T-helper 22 cell (primary cell): Measurements from ENCODE around the gene PROSER3.
"Not testable (repeated sequence)": the region's sequence is repeated elsewhere in the genome, so short reads cannot be mapped to it uniquely, and the experiment has no call there.

ENCODE experiments used
- DNase-seq: peaks from one replicate; pipeline ENCODE4 v3.0.0-alpha.2; 2020; ENCODE audit warnings: low read depth

Gene PROSER3

DNA sequence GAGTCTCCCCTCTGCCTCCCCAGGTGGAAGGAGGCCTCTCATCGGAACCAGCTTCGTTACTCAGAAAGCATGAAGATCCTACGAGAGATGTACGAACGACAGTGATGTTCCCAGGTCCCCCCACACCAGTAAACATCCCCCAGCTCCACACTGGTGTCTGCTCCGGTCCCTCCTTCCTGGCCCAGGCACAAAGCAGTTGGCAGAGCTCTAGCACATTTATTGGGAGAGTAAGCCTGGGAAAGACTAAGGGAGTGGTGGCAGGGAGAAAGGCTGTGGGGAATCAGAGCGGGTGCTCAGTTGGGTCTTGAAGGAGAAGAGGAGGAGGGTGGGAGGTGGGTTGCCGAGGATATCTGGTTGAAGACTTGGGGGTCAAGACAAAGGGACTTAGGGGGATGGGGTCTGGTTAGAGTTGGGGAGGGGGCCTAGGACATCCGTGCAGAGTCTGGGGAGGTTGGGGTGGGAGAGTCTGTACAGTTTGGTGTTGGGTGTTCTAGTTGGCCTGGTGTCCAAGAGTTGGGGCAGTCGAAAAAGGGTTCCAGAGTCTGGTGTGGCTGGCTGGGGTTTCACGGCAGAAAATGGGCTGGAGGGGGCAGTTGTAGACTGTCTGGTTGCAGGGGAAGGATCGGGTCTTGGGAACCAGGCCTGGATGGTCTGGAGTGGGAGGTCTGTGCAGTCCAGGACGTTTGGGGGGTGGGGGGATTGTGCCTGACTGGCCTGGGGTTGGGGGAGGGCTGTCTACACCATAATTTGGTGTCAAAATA, 3.4 kb upstream of the PROSER3 start:
- no peak for DNase-seq

DNA sequence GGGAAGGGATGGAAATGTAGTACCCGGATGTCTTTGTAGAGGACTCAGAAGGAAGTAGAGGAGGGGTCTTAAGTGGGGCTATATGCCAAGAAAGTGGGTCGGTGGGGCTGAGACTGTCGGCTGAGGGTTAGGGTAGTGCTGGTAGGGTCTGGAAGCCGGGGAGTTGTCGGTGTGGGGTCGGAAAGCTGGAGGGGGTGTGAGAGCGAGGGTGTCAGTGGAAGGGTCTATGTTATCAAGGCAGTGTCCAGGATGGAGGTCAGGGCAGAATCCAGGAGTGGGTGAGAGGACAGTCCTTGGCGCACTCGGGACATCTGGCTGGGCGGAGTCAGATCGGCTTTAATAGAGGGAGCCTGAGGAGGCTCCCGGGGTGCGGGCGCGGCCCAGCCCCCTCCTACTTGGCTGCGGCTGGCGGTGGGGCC, 2.8 kb upstream of the PROSER3 start:
- DNase-seq: no peak

DNA sequence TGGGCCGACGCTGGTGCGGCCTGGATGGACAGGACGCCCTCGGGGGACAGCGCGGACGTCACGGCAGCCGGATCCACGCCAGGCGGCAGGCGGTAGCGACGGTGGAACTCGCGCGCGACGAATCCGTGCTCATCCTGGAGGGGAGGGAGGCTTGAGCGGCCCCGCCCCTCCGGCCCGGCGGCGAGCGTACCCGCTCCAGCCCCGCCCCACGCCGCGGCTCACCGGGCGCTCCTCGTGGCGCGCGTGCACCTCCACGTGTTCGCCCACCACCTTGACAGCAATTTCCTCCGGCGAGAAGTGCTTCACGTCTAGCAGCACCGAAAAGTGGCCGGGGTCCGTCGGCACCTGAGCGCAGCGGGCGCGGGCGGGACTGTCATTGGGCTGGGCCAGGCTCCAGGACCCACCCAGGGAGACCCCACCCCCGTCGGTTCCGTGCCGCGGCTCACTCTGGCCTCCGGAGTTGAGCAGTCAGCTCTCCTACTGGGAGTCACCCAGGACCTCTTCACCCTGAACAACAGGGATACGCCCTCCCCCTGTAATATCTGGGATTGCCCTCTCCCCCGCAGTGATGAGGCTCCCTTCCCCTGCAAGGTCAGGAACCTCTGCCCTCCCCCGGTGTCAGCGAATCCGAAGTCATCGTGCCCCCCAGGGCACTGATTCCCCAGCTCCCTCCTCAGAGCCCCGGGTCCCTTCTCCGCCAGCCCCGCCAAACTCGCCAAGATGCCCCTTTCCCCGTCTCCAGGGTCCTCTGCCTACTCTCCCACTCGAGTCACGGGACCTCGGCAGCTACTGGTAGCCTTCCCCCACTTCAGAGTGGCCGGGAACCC, 2.2 kb upstream of the PROSER3 start:
- peak; percentile 36 for DNase-seq

DNA sequence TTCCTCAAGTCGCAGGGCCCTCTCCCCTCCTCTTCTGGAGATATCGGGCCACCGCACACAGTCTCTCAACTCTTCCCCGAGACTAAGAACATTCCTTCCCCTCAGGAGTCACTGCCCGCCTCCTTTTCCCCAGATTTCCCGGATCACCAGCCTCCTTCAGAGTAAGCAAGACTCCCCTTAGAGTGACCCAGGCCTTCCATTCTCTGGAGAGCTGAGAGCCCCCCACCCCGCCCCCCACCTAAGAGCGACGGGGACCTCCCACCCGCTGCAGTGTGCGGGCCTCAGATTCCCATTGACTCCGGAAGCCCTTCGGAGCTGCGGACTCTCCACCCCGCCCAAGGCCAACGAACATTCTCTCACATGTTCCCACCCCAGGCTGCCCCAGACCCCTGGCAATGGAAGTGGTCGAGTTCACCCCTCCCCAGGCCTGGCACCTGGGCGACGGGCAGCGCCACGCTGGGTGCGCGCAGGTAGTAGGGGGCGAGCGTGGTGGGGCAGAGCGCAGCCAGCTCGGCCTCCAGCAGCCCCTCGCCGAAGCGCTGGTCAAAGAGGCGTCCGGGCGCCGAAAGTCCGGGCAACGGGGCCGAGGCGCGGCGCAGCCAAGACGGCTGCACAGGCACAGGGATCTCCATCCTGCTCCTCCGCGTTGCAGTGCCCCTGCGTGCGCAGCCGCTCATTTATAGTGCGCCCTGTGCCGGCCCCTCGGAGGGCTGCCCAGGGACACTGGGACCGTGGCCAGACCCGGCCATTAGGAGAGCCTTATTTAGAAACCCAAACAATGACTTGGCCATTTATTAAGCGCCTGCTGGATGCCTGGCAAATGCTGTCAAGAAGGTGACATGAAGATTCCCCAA, 1.4 kb upstream of the PROSER3 start, which contains the start of gene HSPB6:
HSPB6 (minus strand) TSS at position 653 of the 854 bp plus-strand sequence; CDS start at position 632, 21 bp downstream.
- DNase-seq: no peak

DNA sequence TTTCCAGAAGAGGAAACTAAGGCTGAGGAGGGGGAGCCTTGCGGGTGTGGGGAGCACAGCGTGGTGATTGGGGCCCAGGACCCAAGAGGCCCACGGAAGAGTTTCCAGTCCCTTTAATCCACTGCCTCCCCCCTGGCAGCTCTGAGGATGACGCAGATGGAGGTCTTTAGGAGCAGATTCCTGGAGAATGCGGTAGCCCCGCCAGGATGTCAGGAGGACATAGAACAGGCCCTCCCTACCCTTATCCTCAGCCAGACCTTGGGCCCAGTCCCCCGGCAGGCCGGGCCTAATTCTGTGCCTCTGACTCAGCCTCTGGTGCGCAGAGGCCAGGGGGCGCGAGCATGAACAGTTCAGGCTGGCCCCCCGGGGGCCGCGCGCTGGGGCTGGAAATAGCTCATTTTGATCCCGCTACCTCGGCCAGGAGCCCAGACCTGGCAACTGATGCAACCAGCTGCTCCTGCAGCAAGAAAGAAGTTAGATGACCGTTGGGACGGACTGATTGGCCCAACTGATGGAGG, 686 bp upstream of the PROSER3 start:
- no peak for DNase-seq

DNA sequence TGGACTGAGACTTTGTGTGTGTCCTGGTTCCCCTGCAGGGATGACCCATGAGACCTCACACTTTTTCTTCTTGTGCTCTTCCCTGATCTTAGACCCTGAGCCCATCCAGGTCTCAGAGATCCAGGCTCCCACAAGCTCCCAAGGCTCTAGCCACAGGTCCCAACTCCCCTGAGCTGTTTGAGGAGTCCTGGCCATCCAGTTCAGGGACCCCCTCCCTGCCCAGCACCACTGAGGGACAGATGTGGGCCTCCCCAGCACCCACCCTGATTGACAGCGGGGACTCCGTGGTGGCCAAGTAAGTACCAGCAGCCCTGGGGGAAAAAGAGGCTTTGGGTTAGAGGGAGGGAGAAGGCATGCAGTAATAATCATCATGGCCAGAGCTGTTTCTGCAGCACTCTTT, 1.7 kb downstream of the PROSER3 start:
- no peak for DNase-seq

DNA sequence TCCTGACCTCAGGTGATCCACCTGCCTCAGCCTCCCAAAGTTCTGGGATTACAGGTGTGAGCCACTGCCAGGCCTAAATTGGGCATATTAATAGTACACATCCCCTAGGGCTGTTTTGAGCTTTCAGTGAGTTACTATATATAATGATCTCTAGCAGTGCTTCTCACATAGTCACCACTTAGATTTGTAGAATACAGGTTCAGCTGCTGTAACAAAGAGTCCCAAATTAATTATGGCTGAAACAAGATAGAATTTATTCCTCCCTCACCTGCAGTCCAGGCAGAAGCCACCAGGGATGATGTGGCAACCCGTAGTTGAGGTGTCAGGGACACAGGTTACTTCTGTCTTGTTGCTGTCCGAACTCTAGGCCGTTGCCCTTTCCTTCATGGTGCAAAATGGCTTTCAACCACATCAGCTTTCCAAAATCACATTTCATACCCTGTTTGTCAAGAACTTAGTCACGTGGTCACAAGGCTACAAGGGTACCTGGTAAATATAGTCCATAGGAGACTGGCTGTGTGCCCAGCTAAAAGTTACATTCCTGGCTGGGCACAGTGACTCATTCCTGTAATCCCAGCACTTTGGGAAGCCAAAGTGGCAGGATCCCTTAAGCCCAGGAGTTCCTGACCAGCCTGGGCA, 2.9 kb downstream of the PROSER3 start:
- DNase-seq: no peak

DNA sequence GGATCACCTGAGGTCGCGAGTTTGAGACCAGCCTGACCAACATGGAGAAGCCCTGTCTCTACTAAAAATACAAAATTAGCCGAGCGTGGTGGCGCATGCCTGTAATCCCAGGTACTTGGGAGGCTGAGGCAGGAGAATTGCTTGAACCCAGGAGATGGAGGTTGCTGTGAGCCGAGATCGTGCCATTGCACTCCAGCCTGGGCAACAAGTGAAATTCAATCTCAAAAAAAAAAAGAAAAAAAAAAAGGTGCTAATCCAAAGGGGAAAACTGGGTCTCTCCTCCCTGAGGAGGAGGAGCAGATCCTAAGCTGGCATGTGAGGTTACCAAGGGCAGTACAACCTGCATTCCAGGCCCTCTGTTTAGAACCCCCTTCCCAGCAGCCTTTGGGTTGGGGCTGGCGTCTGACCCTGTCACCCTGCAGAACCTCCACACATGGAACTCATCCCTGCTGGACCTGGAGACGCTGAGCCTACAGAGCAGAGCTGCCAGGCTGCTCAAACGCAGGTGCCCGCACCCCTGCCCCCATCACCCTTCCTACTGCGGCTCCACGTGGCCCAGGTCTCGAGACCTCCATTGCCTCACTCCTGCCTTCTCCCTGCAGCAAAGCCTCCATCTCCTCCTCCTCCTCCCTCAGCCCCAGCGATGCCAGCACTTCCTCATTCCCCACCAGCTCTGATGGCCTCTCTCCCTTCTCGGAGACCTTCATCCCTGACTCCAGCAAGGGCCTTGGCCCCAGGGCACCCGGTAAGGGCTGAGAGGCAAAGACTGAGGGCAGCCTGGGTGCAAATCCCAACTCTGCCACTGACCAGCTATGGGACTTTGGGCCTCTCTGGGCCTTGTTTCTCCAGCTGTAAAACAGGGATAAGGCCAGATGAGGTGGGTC, 6.7 kb downstream of the PROSER3 start:
- DNase-seq: no peak

DNA sequence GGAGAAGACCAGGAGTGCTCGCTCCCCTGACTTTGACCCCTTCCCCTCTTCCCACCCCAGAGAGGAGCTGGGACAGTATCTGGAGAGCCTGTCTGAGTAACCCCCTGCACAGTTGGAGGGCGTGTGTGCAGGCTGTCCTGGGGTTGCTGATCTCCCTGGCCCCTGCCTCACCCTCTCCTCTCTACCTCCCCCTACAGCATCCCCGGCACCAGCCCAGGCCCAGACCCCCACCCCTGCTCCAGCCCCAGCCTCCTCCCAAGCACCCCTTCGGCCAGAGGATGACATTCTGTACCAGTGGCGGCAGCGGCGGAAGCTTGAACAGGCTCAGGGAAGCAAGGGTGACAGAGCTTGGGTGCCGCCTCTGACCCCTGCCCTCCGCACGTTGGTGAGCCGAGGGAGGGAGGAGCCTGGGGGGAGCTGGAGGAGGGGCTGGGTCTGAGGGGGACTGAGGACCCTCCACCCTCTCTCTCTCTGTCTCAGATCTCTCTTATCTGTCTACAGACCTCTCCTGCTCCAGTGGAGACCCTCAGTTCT, 8.7 kb downstream of the PROSER3 start:
- DNase-seq: no peak

DNA sequence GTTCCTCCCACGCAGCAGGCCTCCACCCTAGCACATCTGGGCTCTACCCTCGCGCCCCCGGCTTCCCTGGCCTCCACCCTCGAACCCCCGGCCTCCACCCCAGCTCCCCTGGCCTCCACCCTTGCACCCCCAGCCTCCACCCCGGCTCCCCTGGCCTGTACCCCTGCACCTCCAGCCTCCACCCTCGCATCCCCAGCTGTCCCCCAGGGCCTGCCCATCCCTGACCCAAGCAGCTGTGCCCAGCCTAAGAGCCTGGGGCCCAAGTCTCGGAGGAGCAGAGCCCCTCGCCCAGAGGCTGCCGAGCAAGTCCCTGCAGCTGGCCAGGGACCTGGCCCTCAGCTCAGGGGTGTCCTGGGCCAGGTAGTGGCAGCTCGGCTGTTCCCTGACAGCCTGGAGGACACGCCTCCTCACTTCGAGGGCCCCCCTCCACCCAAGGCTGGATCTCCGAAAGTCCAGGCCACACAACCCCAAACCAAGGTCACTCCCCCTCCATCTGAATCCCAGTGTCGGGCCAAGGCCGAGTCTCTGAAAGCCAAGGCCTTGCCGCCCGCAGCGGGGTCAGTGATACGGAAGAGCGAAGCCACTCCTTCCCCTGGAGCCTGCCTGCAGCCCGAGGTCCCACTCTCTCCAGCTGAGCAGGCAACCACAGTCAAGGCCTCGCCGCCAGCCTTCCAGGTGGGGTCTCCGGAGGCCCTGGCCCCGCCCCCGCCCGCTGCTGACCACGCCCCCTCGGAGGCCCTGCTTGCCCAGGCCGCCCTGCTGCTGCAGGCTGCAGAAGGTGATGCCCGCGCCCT, 9.5 kb downstream of the PROSER3 start:
- DNase-seq: no peak

DNA sequence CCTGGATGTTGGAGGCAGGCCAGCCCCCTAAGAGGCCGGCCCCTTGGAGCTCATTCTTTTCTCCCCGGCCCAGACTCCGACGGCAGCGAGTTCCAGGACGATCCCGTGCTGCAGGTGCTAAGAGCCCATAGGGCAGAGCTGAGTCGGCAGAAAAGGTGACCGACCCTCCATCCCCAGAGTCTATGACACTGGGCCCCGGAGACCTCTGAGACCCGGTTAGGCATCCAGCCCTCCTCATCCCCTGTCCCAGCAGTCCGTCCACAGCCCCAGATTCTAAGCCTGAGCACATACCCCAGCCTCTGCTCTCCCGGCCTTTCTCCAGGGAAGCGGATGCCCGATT, 10.1 kb downstream of the PROSER3 start:
- no peak for DNase-seq

DNA sequence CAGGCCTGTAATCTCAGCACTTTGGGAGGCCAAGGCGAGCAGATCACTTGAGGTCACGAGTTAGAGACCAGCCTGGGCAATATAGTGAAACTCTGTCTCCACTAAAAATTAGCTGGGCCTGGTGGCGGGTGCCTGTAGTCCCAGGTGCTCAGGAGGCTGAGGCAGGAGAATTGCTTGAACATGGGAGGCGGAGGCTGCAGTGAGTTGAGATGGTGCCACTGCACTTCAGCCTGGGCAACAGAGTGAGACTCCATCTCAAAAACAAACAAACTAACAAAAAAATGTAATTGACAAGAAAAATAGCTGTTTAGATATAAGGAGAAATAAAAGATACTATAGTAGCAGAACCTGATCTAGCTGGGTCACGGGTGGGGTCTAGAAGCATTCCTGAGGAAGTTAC, 14.4 kb downstream of the PROSER3 start:
- not testable (repeated sequence) for DNase-seq

DNA sequence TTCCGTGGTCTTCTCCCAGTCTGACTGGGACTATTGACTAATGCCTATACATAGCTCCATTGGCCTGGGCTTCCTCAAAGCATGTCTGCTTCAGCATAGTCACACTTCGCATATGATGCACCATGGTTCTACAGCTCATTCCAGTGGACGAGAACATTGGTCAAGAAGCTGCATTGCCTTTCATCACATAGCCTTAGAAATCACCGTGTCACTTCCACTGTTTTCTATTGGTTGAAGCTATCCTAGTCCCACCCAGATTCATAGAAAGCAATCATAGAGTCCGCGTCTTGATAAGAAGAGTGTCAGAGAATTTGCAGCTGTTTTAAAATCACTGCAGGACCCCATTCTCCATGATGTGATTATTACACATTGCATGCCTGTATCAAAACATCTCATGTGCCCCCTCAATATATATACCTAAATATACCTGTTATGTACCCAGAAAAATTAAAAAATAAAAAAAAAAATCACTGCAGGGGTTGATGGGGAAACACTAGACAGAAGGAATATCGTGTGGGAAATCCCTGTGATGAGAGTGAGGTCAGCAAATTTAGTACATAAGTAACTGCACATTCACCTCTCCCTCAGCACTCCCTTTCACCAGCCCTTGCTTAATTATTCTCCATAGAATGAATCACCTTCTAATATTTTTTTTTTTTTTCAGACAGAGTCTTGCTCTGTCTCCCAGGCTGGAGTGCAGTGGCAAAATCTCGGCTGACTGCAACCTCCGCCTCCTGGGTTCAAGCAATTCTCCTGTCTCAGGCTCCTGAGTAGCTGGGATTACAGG, 15.2 kb downstream of the PROSER3 start:
- no peak for DNase-seq

DNA sequence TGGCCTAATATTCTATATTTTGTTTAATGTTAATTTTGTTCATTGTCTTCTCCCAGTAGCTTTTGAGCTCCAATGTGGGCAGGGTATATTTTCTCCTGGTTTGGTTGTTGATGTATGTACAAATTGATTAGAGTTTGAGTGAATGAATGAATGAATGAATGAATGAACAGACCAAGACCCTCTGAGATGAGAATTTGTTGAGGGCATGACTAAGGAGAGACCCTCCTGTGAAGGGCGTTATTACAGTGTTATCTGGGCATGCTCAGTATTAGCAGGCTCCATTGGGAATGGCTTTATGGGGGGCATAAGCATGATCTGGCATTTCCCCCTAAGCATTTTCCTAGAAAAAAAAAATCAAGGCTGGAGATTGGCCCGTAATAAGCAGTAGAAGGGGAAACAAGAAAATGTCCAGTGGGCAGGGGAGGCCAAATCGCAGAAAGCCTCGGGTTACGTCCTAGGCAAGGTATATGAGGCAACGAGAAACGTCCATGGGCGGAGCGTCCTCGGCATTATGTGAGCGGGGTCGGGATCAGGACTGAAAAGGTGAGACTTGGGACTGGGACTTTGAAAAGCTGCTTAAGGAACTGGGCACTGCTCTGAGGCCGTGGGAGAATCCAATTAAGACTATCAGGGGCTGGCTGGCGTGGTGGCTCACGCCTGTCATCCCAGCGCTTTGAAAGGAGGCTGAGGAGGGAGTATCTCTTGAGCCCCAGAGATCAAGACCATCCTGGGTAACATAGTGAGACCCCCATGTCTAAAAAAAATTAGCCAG, 16.5 kb downstream of the PROSER3 start:
- no peak for DNase-seq

DNA sequence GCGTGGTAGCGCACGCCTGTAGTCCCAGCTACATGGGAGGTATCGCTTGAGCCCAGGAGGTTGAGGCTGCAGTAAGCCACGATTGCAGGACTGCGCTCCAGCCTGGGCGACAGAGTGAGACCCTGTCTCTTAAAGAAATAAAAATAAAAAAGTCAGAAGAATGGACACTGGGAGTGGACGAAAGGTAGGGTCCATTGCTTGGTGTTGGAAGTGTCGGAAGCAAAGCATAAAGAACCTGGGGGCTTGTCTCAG, 17.0 kb downstream of the PROSER3 start:
- no peak for DNase-seq

DNA sequence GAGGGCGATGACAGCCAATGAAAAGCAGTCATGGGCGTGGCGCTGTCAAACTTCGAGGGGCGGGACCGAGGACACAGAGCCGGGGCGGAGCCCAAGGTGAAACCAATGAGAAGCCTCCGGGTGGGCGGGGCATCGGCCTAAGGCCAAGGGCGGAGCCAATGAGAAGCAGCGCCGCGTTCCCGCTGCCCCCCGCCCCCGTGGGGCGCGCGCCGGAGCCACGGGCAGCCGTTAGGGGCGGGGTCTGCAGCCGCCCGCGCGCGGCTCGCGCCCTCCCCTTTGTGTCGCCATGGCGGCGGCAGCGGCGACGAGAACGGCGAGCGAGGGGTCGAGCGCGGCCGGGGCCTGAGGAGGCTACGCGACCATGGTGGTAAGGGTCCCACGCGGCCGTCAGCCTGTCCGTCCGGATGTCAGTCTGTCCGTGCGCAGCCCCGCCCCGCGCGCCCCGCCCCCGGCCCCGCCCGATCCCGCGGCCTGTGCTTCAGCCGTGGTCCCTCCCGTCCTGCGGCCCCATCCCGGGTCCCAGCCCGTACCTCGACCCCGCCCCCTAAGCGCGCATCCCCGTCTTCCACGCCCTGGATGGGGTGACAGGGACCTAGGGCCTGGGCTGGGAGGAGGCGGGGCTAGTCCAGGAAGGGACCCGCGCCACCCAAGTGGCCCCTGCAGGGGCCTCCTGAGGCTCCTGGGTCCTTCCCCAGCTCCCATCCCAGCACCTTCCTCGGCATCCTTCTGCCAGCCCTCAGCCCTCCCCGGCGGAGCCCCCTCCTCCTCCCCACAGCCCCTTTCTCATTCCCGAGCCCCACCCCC, 17.5 kb downstream of the PROSER3 start, which contains the start of gene ARHGAP33:
ARHGAP33 (plus strand) TSS at position 267 of the 804 bp plus-strand sequence; CDS start at position 362, 95 bp downstream.
- DNase-seq: peak; percentile 96

DNA sequence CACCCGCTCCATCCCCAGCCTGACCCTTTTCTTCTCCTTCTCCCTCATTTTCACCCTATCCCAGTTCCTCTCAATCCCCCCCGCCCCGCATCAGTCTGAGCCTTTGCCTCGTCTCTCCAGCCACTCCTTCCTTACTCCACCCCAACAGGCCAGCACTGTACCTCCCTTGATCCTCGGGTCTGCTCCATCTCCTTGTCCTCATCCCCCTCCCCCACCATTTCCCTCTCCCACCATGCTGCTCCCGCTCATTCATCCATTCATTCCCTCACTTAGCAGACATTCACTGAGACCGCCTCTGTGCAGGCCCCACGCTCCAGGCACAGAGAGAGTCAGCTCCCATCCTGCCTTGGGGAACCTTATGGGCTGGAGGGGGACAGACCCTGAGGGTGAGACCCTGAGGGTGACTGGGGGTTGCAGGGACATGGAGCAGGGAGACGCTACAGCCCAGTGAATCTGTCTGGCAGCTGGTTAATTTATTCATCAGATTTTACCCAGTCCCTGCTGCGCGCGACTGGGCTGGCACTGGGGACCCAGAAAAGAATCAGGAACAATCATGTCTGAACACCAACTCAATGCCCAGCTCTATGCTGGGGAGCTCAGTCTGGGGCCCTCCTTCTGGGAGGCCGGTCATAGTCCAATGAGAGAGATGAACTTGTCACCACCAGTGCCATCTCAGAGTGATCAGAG, 18.3 kb downstream of the PROSER3 start:
- no peak for DNase-seq
